Glutamatergic neuron (in vitro differentiated cells): Measurements from ENCODE around the gene STUM. TPM values are rescaled to one million over a fixed set of nuclear protein-coding genes. Genes with fewer than 3 reads are reported as not detected.
A peak's percentile ranks its signal among the peaks of the same experiment; 100 is the strongest.

ENCODE experiments used
- DNase-seq: peaks from one replicate; pipeline ENCODE4 v3.0.0; 2022
- H3K27ac Mint-ChIP-seq: one replicate; pipeline ENCODE4 v1.8.0; 2020; ENCODE audit warnings: mild to moderate bottlenecking, mixed read lengths, inconsistent platforms; ENCODE audit not compliant: unreplicated experiment
- H3K27me3 Mint-ChIP-seq: one replicate; pipeline ENCODE4 v1.8.0; 2020; ENCODE audit warnings: mild to moderate bottlenecking, moderate library complexity, mixed read lengths, inconsistent platforms; ENCODE audit not compliant: unreplicated experiment
- H3K36me3 Mint-ChIP-seq: one replicate; pipeline ENCODE4 v1.8.0; 2020; ENCODE audit warnings: mild to moderate bottlenecking, mixed read lengths, inconsistent platforms; ENCODE audit not compliant: unreplicated experiment
- H3K4me1 Mint-ChIP-seq: one replicate; pipeline ENCODE4 v1.8.0; 2020; ENCODE audit warnings: mild to moderate bottlenecking, low read depth, mixed read lengths, inconsistent platforms; ENCODE audit not compliant: unreplicated experiment
- H3K4me3 Mint-ChIP-seq: one replicate; pipeline ENCODE4 v1.8.0; 2020; ENCODE audit warnings: mild to moderate bottlenecking, mixed read lengths, inconsistent platforms; ENCODE audit not compliant: unreplicated experiment
- H3K9me3 Mint-ChIP-seq: one replicate; pipeline ENCODE4 v1.8.0; 2020; ENCODE audit warnings: mild to moderate bottlenecking, moderate library complexity, mixed read lengths, inconsistent platforms; ENCODE audit not compliant: unreplicated experiment
- CTCF ChIP-seq: fragments of 200-600 bp; sonication (generic); IDR thresholded peaks from one replicate; pipeline ENCODE4 v1.5.0; 2021; ENCODE audit not compliant: partially characterized antibody, unreplicated experiment
- total RNA-seq: library from RNA; stranded (reverse); fragmentation: NEBNext Ultra II Directional; extraction: Animal tissue kit (Norgen Biotek cat#: 25700); gene quantifications from one replicate; pipeline ENCODE4 v1.2.1, GENCODE V29; 2021; ENCODE audit not compliant: unreplicated experiment

STUM gene
- total RNA-seq, 1 donor from 2014 or later, result 11.0 TPM

GRCh38 chr1:226643611-226644540, 95.3 kb downstream of the STUM start:
- no peak for DNase-seq
- TF ChIP-seq CTCF, result no peak
- no peak overlapping the region for H3K27ac Mint-ChIP-seq
- peaks cover 10% of the 10 kb centered on the region for H3K27me3 Mint-ChIP-seq
- H3K4me1 Mint-ChIP-seq, result peaks cover 18% of the 10 kb centered on the region
- no peaks in the 10 kb centered on the region for H3K36me3 Mint-ChIP-seq
- H3K9me3 Mint-ChIP-seq, result peaks cover 2% of the 10 kb centered on the region
- no peak overlapping the region for H3K4me3 Mint-ChIP-seq

- no peak for TF ChIP-seq CTCF
- Mint-ChIP-seq H3K27me3 (peaks cover 10% of the 10 kb centered on the region), H3K27ac (no peak overlapping the region), H3K9me3 (peaks cover 2% of the 10 kb centered on the region), H3K4me3 (no peak overlapping the region), H3K4me1 (peaks cover 19% of the 10 kb centered on the region), H3K36me3 (no peaks in the 10 kb centered on the region)
- DNase-seq, result peak; percentile 5
Observed at GRCh38 chr1:226644541-226645176, 96.1 kb downstream of the STUM start.

- peaks cover 2% of the 10 kb centered on the region for H3K9me3 Mint-ChIP-seq
- no peaks in the 10 kb centered on the region for H3K36me3 Mint-ChIP-seq
- no peak for DNase-seq
- no peak overlapping the region for H3K27ac Mint-ChIP-seq
- TF ChIP-seq CTCF, result no peak
- peaks cover 10% of the 10 kb centered on the region for H3K27me3 Mint-ChIP-seq
- peaks cover 19% of the 10 kb centered on the region for H3K4me1 Mint-ChIP-seq
- H3K4me3 Mint-ChIP-seq, result no peak overlapping the region
Observed at GRCh38 chr1:226645279-226645976, 96.9 kb downstream of the STUM start.

GRCh38 chr1:226646026-226646869, 97.7 kb downstream of the STUM start:
- no peak for DNase-seq
- Mint-ChIP-seq H3K27me3 (peaks cover 10% of the 10 kb centered on the region), H3K4me1 (peaks cover 12% of the 10 kb centered on the region), H3K36me3 (no peaks in the 10 kb centered on the region), H3K27ac (peak overlapping the region; percentile 12), H3K4me3 (no peak overlapping the region), H3K9me3 (peaks cover 2% of the 10 kb centered on the region)
- TF ChIP-seq CTCF, result no peak
